ENCODE results near the gene FEM1A.
"Not testable (repeated sequence)": the region's sequence is repeated elsewhere in the genome, so short reads cannot be mapped to it uniquely, and the experiment has no call there.

FEM1A gene

GRCh38 chr19:4816950-4817278, 25.4 kb downstream of the FEM1A start:
- TF ChIP-seq, protein P1, sequence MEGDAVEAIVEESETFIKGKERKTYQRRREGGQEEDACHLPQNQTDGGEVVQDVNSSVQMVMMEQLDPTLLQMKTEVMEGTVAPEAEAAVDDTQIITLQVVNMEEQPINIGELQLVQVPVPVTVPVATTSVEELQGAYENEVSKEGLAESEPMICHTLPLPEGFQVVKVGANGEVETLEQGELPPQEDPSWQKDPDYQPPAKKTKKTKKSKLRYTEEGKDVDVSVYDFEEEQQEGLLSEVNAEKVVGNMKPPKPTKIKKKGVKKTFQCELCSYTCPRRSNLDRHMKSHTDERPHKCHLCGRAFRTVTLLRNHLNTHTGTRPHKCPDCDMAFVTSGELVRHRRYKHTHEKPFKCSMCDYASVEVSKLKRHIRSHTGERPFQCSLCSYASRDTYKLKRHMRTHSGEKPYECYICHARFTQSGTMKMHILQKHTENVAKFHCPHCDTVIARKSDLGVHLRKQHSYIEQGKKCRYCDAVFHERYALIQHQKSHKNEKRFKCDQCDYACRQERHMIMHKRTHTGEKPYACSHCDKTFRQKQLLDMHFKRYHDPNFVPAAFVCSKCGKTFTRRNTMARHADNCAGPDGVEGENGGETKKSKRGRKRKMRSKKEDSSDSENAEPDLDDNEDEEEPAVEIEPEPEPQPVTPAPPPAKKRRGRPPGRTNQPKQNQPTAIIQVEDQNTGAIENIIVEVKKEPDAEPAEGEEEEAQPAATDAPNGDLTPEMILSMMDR (IDR thresholded peaks at IDR 0.05; ENCODE audit: insufficient read depth, low read depth, low read length, missing control alignments), result no peak
- H3K4me3 ChIP-seq (ENCODE audit: low read length), result no peak overlapping the region
- DNase-seq (ENCODE audit: low read depth), result no peak

DNA sequence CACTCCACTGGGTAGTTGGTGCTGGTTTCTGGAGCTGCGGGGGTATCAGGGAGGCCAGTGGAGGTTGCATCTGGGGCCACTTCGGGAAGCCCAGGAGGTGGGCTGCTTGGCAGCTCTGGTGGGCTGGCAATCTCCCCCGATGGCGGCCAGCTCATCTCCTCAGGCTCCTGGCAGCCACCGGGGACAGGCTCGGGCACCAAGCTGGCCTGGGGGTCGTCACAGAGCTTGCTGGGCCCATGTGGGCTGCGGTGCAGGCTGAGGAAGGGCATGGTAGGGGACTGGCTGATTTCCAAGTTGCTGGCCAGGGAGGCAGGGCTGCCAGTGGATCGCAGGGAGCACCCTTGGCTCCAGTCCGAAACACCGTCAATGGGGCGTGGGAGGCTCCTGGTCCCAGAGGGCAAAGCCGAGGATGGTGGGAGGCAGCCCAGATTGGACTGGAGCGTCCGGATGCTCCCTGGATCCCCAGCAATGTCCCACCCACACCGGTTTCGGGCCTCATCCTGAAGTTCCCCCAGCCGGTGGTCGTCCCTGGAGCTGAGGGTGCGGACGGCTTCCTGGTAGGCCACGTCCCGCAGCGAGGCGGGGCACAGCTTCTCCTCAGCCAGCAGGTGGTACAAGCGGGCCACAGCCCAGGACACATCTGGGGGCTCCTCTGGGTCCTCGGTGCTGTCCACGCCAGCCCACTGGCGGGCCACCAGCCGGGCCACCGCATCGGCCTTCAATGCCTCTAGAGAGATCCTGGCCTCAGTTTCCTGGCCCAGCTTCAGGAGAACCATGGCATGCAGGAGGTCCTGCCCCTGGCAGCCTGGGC, 26.1 kb downstream of the FEM1A start:
- H3K4me3 ChIP-seq (ENCODE audit: low read length), result no peak overlapping the region
- DNase-seq (ENCODE audit: low read depth), result no peak
- TF ChIP-seq, protein P1 (IDR thresholded peaks at IDR 0.05; ENCODE audit: insufficient read depth, low read depth, low read length, missing control alignments), result no peak

DNA sequence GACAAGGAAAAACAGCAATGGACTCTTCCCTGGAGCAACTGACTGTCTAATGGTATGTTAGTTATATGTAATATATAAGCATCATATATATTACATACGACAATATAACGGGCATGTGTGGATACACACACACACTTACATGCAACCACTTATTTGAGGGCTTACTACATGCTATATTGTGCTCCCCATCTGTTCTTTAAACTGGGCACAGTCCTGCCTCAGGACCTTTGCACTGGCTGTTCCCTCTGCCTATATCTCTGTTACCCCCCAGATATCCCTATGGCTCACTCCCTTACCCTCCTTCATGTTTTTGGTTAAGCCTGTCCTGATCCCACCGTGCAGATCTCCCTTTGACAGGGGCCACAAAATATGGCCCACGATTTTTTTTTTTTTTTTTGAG, 29.7 kb downstream of the FEM1A start:
- H3K4me3 ChIP-seq (ENCODE audit: low read length), result no peak overlapping the region
- TF ChIP-seq, protein P1 (IDR thresholded peaks at IDR 0.05; ENCODE audit: insufficient read depth, low read depth, low read length, missing control alignments), result no peak
- DNase-seq (ENCODE audit: low read depth), result no peak

GRCh38 chr19:4822354-4822753, 30.8 kb downstream of the FEM1A start:
- not testable (repeated sequence) for DNase-seq (ENCODE audit: low read depth); H3K4me3 ChIP-seq (ENCODE audit: low read length)

DNA sequence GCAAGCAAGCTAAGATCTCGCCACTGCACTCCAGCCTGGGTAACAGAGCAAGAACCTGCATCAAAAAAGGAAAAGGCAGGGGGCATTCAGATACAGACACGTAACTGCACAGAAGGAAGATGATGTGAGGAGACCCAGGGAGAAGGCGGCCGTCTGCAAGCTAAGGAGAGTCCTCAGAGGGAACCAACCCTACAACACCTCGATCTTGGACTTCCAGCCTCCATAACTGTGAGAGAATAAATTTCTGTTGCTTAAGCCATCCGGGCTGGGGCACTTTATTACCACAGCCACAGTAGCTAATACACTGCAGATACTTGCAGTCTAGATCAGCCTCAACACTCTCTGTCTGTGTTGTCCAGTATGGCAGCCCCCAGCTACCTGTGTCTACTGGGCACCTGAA, 32.0 kb downstream of the FEM1A start:
- H3K4me3 ChIP-seq (ENCODE audit: low read length), result no peak overlapping the region
- TF ChIP-seq, protein P1 (IDR thresholded peaks at IDR 0.05; ENCODE audit: insufficient read depth, low read depth, low read length, missing control alignments), result no peak
- no peak for DNase-seq (ENCODE audit: low read depth)

DNA sequence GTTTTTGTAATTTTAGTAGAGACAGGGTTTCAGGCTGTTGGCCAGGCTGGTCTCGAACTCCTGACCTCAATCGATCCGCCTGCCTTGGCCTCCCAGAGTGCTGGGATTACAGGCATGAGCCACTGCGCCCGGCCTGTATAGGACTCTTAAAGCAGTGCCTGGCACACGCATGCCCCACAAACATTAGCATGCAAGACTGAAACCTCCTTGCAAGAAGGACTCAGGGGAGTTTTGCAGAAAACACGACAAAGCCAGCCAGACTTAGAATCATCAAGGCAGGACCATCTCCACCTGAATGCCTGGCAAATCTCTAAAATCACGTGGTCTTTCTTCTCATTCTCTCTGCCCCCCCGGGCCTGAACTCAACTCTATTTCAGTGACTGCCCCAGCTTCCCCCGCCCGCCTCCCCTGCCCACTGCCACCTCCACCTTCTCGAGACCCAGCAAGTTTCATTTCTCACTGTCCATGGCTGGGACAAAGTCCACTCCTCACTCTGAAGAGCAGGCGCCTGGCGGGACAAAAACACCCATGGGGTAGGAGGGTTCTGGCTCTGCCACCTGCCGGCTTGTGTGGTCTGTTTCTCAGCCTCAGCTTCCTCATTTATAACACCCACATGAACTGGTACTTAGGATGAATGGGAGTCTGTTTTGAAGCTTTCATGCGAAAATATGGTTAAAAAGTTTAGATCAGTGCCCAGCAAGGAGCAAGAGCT, 37.6 kb downstream of the FEM1A start:
- TF ChIP-seq, protein P1 (IDR thresholded peaks at IDR 0.05; ENCODE audit: insufficient read depth, low read depth, low read length, missing control alignments), result no peak
- no peak overlapping the region for H3K4me3 ChIP-seq (ENCODE audit: low read length)
- DNase-seq (ENCODE audit: low read depth), result no peak

GRCh38 chr19:4830332-4830731, 38.8 kb downstream of the FEM1A start:
- DNase-seq (ENCODE audit: low read depth), result no peak
- peak overlapping the region; percentile 87 for H3K4me3 ChIP-seq (ENCODE audit: low read length)
- TF ChIP-seq, protein P1 (IDR thresholded peaks at IDR 0.05; ENCODE audit: insufficient read depth, low read depth, low read length, missing control alignments), result no peak

Data from epithelial cell of esophagus (primary cell).